GM18868 (cell line): ENCODE results near the gene HELZ.
"Not testable (repeated sequence)": the region's sequence is repeated elsewhere in the genome, so short reads cannot be mapped to it uniquely, and the experiment has no call there.

Experiments
- ATAC-seq: cut with Tn5 transposase; IDR thresholded peaks from one replicate; pipeline ENCODE4 v1.9.1; 2021; ENCODE audit warnings: mild to moderate bottlenecking, moderate library complexity; ENCODE audit not compliant: unreplicated experiment

HELZ gene, protein sequence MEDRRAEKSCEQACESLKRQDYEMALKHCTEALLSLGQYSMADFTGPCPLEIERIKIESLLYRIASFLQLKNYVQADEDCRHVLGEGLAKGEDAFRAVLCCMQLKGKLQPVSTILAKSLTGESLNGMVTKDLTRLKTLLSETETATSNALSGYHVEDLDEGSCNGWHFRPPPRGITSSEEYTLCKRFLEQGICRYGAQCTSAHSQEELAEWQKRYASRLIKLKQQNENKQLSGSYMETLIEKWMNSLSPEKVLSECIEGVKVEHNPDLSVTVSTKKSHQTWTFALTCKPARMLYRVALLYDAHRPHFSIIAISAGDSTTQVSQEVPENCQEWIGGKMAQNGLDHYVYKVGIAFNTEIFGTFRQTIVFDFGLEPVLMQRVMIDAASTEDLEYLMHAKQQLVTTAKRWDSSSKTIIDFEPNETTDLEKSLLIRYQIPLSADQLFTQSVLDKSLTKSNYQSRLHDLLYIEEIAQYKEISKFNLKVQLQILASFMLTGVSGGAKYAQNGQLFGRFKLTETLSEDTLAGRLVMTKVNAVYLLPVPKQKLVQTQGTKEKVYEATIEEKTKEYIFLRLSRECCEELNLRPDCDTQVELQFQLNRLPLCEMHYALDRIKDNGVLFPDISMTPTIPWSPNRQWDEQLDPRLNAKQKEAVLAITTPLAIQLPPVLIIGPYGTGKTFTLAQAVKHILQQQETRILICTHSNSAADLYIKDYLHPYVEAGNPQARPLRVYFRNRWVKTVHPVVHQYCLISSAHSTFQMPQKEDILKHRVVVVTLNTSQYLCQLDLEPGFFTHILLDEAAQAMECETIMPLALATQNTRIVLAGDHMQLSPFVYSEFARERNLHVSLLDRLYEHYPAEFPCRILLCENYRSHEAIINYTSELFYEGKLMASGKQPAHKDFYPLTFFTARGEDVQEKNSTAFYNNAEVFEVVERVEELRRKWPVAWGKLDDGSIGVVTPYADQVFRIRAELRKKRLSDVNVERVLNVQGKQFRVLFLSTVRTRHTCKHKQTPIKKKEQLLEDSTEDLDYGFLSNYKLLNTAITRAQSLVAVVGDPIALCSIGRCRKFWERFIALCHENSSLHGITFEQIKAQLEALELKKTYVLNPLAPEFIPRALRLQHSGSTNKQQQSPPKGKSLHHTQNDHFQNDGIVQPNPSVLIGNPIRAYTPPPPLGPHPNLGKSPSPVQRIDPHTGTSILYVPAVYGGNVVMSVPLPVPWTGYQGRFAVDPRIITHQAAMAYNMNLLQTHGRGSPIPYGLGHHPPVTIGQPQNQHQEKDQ (N-terminal part only)

GRCh38 chr17:67245073-67245693 is at the start of gene HELZ:
HELZ (minus strand) TSS chr17:67245196; CDS start chr17:67218804, 26,392 bp downstream.
- peak; percentile 66 for ATAC-seq

DNA sequence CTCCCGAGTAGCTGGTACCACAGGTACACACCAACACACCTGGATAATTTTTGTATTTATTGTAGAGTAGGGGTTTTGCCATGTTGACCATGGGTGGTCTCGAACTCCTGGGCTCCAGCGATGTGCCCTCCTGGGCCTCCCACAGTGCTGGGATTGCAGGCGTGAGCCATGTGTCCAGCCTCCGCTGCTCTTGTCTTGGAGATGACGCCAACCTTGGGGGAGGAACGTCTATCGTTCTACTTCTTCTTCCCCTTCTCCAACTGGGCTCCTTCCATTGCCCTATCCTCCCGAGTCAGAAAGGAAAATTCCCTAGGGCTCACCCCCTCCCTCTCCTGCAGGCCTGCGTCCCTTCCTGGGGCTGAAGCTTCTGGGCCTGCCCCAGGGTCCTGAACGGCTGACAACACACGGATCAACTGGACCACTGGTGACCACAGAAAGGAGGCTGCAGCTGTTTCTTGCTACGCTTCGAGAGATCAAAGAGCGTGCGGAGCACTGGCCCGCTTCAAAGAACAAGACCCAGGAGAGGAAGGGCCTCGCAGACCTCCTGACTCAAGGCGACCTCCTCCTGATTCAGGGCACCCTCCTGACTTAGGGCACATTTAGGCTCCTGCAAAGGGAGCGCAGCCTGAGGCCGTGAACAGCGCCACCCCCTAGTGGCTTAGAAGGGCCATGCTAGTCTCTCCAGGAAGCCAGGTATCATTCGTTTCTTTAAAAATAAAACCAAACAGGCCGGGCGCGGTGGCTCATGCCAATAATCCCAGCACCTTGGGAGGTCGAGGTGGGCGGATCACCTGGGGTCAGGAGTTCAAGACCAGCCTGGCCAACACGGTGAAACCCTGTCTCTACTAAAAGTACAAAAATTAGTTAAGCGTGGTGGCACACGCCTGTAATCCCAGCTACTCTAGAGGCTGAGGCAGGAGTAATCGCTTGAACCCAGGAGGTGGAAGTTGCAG is 48.5 kb upstream of the HELZ start:
- peak; percentile 94 for ATAC-seq

DNA sequence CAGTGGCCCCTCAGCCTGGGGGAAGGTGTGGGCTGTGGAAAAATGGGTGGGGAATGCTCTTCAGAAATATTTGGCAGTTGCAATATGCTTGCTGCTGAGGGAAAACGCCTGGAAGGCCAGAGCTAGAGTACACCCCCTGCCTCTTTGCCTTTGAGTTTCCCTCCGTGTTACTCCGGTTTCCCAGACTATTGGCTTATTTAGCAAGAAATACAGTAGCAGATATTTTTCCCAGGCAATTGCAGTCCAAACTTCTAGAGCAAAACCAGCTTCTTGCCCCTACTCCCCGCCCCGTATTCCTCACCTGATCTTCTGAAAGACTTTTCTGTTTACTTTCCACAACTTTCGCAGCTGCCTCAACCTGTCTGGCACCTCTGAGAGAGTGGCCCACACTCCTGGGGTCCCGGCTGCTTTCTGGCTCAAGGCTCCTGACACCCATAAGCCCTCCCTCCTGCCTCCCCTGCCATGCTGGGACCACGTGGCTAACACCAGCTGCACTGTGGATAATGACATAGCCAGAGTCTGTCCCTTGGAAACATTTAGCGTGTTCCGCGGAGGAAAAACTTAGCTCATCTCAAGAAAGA is 45.8 kb upstream of the HELZ start:
- ATAC-seq, result no peak

DNA sequence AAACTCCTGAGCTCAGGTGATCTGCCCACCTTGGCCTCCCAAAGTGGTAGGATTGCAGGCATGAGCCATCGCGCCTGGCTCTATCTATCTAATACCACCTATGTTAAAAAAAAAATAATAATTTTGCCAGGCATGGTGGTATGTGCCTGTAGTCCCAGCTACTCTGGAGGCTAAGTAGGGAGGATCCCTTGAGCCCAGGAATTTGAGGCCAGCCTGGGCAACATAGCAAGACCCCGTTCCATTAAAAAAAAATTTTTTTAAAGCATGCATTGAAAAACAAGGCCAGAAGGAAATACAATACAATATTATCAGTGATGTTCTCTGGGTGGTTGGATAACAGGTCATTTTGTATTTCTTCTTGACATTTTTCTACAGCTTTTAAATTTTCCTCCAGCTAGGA is 45.2 kb upstream of the HELZ start:
- no peak for ATAC-seq

DNA sequence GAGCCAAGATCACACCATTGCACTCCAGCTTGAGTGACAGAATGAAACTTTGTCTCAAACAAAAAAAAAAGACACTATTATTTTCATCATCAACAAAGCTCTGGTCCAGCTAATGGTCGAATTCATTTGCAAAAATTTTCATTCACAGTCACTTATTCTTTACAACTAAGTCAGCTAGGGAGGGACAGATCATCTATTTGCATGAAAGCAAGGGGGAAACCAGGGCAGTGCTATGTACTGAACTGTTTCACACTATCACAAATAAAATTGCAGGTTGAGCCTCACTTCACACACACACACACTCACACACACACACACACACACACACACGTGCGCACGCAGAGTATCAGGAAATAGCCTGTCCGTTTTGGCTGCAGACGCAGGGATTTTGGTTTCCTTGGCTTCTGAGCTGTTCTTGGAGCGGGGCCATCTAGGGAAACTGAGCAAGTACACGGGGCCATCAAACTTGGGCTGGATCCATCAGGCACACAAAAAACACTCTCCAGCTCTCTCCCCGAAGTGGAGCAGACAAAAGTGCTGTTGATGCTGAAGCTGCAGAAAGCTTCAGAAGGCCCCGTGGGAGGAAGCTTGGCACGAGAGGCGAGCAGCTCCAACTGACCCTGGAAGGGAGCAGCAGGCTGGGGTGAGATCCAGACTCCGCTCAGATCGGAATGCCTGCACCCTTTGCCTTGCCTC is 44.3 kb upstream of the HELZ start:
- ATAC-seq, result no peak

DNA sequence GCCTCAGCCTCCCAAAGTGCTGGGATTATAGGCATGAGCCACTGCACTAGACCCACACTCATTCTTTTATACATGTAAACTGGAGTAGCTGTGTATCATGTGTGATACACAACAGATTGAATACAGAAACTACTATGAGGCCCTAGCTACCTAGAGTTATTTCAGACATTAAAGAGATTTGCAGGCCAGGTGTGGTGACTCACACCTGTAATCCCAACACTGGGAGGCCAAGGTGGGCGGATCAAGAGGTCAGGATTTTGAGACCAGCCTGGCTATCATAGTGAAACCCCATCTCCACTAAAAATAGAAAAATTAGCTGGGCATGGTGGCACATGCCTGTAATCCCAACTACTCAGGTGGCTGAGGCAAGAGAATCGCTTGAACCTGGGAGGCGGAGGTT is 41.8 kb upstream of the HELZ start:
- not testable (repeated sequence) for ATAC-seq

DNA sequence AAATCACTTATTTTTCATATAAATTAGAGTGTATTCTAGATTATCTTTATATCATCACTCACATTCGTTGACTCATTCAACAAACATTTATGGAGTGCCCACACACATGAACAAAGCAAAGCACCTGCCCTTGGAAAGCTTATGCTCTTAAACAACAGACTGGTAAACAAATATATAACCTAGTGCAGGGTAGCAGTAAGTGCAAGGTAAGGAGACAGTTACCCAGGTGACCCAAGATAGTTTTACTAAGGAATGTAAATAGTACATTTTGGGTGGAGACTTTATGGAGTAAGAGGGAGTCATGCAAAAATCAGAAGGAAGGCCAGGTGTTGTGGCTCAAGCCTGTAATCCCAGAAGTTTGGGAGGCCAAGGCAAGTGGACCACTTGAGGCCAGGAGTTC is 40.4 kb upstream of the HELZ start:
- ATAC-seq, result no peak

GRCh38 chr17:67283731-67284516 is 38.9 kb upstream of the HELZ start:
- ATAC-seq, result no peak

DNA sequence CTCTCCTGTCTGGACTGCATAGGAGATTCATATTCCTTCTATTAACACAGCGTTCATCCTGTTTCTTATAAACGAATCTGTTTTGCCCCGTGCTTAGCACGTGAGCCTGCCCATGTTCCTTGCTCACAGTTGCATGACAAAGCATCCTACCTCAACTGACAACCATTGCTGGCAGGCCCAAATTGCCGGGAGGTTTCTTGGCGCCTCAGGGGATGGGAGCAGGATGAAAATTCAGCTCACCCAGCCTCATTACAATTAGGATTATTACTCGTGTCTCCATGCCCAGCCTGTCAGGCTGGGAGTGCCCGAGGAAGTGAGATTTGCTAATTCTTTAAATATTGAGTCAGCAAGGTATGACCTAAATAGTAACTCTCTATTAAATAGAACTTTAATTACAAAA is 36.7 kb upstream of the HELZ start:
- ATAC-seq, result no peak

- no peak for ATAC-seq
Observed at GRCh38 chr17:67281053-67281452, 36.1 kb upstream of the HELZ start.

DNA sequence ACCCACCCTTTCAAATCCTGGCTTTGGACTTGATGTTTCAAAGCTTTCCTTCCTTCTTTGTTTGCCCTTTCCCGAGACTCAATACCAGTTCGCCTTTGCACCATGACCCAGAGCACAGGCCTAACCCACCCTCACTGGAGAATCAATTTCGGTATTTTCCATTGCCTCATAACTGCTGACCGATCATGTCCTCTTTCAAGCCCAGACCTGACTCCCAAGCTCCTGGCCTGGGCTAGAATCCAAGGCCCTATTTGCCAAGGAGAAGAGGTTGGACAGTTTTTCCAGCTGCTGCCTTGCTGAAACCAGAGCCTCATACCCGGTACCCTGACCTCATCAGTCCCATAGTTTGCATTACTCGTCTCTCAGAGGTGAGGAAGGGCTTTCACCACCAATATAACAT is 35.3 kb upstream of the HELZ start:
- ATAC-seq, result no peak

- ATAC-seq, result no peak
Observed at GRCh38 chr17:67279115-67279514, 34.1 kb upstream of the HELZ start.

- ATAC-seq, result no peak
Observed at GRCh38 chr17:67278363-67278762, 33.4 kb upstream of the HELZ start.

- no peak for ATAC-seq
Observed at GRCh38 chr17:67276075-67276474, 31.1 kb upstream of the HELZ start.

DNA sequence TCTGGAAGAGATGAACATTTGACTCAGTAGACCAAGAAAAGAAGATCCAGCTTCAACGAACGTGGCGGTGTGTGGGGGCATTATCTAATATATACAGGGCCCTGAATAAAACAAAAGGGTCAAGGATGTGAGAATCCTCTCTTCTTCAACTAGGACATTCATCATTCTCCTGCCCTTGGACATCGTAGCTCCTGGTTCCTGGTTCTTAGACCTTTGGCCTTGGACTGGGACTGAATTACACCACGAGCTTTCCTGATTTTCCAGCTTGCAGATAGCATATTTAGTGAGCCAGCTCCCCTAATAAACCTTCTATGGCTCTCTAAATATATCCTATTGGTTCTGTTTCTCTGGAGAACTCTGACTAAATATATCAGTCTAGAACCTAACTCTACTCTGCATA is 29.5 kb upstream of the HELZ start:
- ATAC-seq, result no peak

GRCh38 chr17:67273900-67274299 is 28.9 kb upstream of the HELZ start:
- no peak for ATAC-seq

DNA sequence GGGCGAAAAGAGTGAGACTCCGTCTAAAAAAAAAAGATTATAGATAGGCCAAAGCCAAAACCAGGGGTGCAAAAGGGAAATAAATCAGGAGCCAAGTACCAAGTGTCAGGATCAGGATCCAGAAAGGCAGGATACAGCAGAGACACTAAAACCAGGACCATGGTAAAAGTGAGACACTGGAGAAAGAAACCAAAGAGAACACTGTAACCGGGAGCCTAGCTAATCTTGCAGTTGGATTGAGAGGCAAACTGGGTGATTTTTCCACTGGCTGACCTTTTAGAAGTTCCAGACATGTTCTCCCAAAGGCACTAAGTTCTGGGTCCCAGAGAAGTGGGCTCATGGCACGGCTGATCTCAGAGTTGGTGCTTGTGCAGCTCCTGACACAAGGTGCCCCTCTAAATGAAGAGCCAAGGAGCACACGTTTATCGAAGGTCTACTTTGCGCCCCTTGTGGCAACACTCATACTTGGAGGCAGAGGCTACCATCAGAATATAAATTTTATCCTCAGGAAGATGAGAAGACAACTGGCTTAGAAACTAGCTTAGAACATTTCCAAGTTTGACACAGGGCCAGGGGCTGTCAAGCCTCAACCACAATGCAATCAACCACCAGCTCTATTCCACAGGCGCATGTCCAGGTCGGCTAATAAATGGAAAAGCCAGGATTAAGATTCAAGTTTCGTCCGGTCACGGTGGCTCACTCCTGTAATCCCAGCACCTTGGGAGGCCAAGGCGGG is 27.5 kb upstream of the HELZ start:
- ATAC-seq, result no peak
